Thyroid gland (tissue), 4 donors: ENCODE measurements around the gene PARD3. TPM values are rescaled to one million over a fixed set of nuclear protein-coding genes. Genes with fewer than 3 reads are reported as not detected.

Experiments
- DNase-seq, 2 donors: peaks; one replicate each; pipeline ENCODE4 v3.0.0-alpha.2; 2019
- H3K27ac ChIP-seq, 3 donors: fragments of 200-600 bp; sonication (generic); 1 replicate in 2 of 3; 2 replicates in 1 of 3; pipeline ENCODE4 v1.5.1; 2016 to 2019; ENCODE audit warnings: mild to moderate bottlenecking in 1 of 3, moderate library complexity in 1 of 3
- H3K27me3 ChIP-seq: fragments of 200-600 bp; sonication (generic); one replicate; pipeline ENCODE4 v1.5.1; 2019
- H3K36me3 ChIP-seq, 2 donors: fragments of 200-600 bp; sonication (generic); one replicate each; pipeline ENCODE4 v1.5.1; 2016 to 2019
- H3K4me1 ChIP-seq, 2 donors: fragments of 200-600 bp; sonication (generic); one replicate each; pipeline ENCODE4 v1.5.1; 2017 to 2019
- H3K4me3 ChIP-seq, 3 donors: fragments of 200-600 bp; sonication (generic); replicated peaks in 1 of 3; 1 replicate in 2 of 3; 2 replicates in 1 of 3; pipeline ENCODE4 v1.5.1; 2016; ENCODE audit warnings: mild to moderate bottlenecking in 1 of 3
- H3K9me3 ChIP-seq: fragments of 200-600 bp; sonication (generic); one replicate; pipeline ENCODE4 v1.5.1; 2017
- CTCF ChIP-seq, 6 experiments: fragments of 200-600 bp in 3 of 6; fragments of 450-650 bp in 3 of 6; sonication (generic) in 3 of 6; IDR thresholded peaks; one replicate each; pipeline ENCODE4 v1.5.1; 2016 to 2019; ENCODE audit warnings: antibody characterized with exemption in 6 of 6, mild to moderate bottlenecking in 2 of 6, inconsistent platforms in 1 of 6, moderate library complexity in 1 of 6
- POLR2A ChIP-seq, 2 donors: fragments of 450-650 bp; IDR thresholded peaks; one replicate each; pipeline ENCODE4 v1.6.1; 2017; ENCODE audit warnings: antibody characterized with exemption in 2 of 2, mild to moderate bottlenecking in 2 of 2, moderate library complexity in 1 of 2
- WGBS, 2 donors: methylation state at CpG; one replicate each; pipeline ENCODE4 v1.1.5; 2017; 5-methylcytosine and 5-hydroxymethylcytosine counted together
- intact Hi-C: fragments of 100-400 bp; cut with DNase I; formaldehyde crosslinking; loops from one replicate; pipeline ENCODE4 v1.15.1; 2023
- total RNA-seq, 4 donors: library from RNA; depleted of rRNA; stranded (reverse); fragments of >200 nt; gene quantifications; one replicate each; pipeline ENCODE4 v1.2.3, GENCODE V29; 2016

PARD3 gene
- total RNA-seq, 4 donors from 2014 or later, result 48.6 to 88.4 (median 57.7) TPM

GRCh38 chr10:34719328-34719727 lies 95.8 kb downstream of the PARD3 start:
- no peaks in the 10 kb centered on the region for H3K36me3 ChIP-seq
- peaks cover 13 to 32% of the 10 kb centered on the region in 2 donors for H3K4me1 ChIP-seq
- intact Hi-C loops, result no loop called here
- no peak overlapping the region for H3K4me3 ChIP-seq
- no peak overlapping the region for H3K27ac ChIP-seq
- 54 to 58% methylated on average over 2 of the region's 2 CpGs for WGBS, 2 donors
- TF ChIP-seq CTCF (IDR thresholded peaks at IDR 0.05) (no peak), POLR2A (IDR thresholded peaks at IDR 0.05) (no peak)
- no peaks in the 10 kb centered on the region for H3K27me3 ChIP-seq
- H3K9me3 ChIP-seq, result no peaks in the 10 kb centered on the region
- no peak for DNase-seq

- intact Hi-C loops, result no loop called here
- no peaks in the 10 kb centered on the region for H3K27me3 ChIP-seq
- no peak for DNase-seq
- TF ChIP-seq POLR2A (IDR thresholded peaks at IDR 0.05), result no peak
- no peak for TF ChIP-seq CTCF (IDR thresholded peaks at IDR 0.05)
- H3K36me3 ChIP-seq, result no peaks in the 10 kb centered on the region
- no peak overlapping the region for H3K27ac ChIP-seq
- H3K4me3 ChIP-seq, result no peak overlapping the region
- 77 to 90% methylated on average over 7 of the region's 7 CpGs for WGBS, 2 donors
- no peaks in the 10 kb centered on the region for H3K9me3 ChIP-seq
- peaks cover 6 to 19% of the 10 kb centered on the region in 2 donors for H3K4me1 ChIP-seq
Observed at GRCh38 chr10:34717429-34717828, 97.7 kb downstream of the PARD3 start.

- H3K4me3 ChIP-seq, result no peak overlapping the region
- WGBS, 2 donors, result 71 to 82% methylated on average over 1 of the region's 1 CpG
- TF ChIP-seq POLR2A (IDR thresholded peaks at IDR 0.05) (no peak), CTCF (IDR thresholded peaks at IDR 0.05) (no peak)
- DNase-seq, result no peak
- peaks cover 9 to 24% of the 10 kb centered on the region in 2 donors for H3K4me1 ChIP-seq
- no peaks in the 10 kb centered on the region for H3K27me3 ChIP-seq
- intact Hi-C loops, result no loop called here
- no peaks in the 10 kb centered on the region for H3K9me3 ChIP-seq
- no peak overlapping the region for H3K27ac ChIP-seq
- no peaks in the 10 kb centered on the region for H3K36me3 ChIP-seq
Observed at GRCh38 chr10:34716958-34717357, 98.1 kb downstream of the PARD3 start.

GRCh38 chr10:34716234-34716633 lies 98.9 kb downstream of the PARD3 start:
- no peak for TF ChIP-seq POLR2A (IDR thresholded peaks at IDR 0.05)
- no peak for TF ChIP-seq CTCF (IDR thresholded peaks at IDR 0.05)
- H3K4me1 ChIP-seq, result peaks cover 14 to 31% of the 10 kb centered on the region in 2 donors
- H3K36me3 ChIP-seq, result no peaks in the 10 kb centered on the region
- WGBS, 2 donors, result 92 to 95% methylated on average over 1 of the region's 1 CpG
- no peak for DNase-seq
- H3K27ac ChIP-seq, result no peak overlapping the region
- no peaks in the 10 kb centered on the region for H3K9me3 ChIP-seq
- no peak overlapping the region for H3K4me3 ChIP-seq
- H3K27me3 ChIP-seq, result no peaks in the 10 kb centered on the region
- intact Hi-C loops, result no loop called here

GRCh38 chr10:34715511-34716187 lies 99.4 kb downstream of the PARD3 start:
- TF ChIP-seq POLR2A (IDR thresholded peaks at IDR 0.05) (no peak), CTCF (IDR thresholded peaks at IDR 0.05) (no peak)
- H3K27ac ChIP-seq, result no peak overlapping the region
- intact Hi-C loops, result no loop called here
- H3K9me3 ChIP-seq, result no peaks in the 10 kb centered on the region
- H3K4me1 ChIP-seq, result peaks cover 14 to 35% of the 10 kb centered on the region in 2 donors
- DNase-seq, result no peak
- 91 to 93% methylated on average over 8 of the region's 8 CpGs for WGBS, 2 donors
- no peak overlapping the region for H3K4me3 ChIP-seq
- H3K27me3 ChIP-seq, result no peaks in the 10 kb centered on the region
- H3K36me3 ChIP-seq, result no peaks in the 10 kb centered on the region
